RKO (cell line): Measurements from ENCODE around the gene CCDC15.
"Not testable (repeated sequence)": the region's sequence is repeated elsewhere in the genome, so short reads cannot be mapped to it uniquely, and the experiment has no call there.

Source experiments
- DNase-seq: peaks from one replicate; pipeline ENCODE4 v3.0.0-alpha.2; 2016; ENCODE audit warnings: low spot score

The CCDC15 gene

GRCh38 chr11:124942466-124943253 lies 11.3 kb upstream of the CCDC15 start:
- no peak for DNase-seq

- DNase-seq: no peak
Observed at GRCh38 chr11:124943254-124943616, 10.8 kb upstream of the CCDC15 start.

GRCh38 chr11:124943741-124944140 lies 10.3 kb upstream of the CCDC15 start:
- DNase-seq: no peak

DNA sequence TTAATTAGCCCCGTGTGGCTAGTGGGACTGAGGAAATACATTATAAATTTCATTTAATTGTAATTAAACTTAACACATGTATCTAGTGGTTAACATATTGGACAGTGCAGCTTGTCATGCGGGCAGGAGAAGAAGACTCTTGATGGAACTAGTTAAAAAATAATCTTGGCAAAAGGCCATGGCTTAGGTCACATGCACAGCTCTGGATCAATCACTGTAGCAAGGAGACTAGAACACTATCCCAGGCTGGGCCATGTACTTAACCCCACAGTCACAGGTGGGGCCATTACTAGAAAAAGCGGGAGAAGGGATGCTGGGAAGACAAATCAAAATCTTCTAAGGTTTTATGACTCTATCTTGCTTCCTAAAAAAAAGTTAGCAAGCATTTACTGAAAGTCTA lies 9.4 kb upstream of the CCDC15 start:
- no peak for DNase-seq

- DNase-seq: no peak
Observed at GRCh38 chr11:124945826-124946225, 8.2 kb upstream of the CCDC15 start.

DNA sequence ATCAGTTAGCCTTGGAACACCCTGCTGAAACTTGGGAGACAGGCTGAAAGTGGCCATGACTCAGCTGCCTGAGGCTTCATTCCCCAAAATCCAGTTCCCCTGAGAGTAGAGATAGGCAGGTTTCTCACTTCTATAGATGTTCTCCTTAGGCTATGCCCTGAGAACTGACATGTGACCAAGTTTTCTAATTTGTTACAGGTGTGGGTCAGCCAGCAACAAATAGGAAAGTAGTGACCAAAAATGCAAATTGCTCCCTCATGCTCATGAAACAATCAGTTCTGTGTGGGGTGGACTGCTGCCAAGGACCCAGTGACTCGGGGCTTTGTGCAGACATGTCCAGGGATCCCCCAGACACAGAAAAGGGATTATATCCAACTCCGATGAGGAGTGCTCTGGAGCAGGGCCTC lies 7.3 kb upstream of the CCDC15 start:
- DNase-seq: no peak

DNA sequence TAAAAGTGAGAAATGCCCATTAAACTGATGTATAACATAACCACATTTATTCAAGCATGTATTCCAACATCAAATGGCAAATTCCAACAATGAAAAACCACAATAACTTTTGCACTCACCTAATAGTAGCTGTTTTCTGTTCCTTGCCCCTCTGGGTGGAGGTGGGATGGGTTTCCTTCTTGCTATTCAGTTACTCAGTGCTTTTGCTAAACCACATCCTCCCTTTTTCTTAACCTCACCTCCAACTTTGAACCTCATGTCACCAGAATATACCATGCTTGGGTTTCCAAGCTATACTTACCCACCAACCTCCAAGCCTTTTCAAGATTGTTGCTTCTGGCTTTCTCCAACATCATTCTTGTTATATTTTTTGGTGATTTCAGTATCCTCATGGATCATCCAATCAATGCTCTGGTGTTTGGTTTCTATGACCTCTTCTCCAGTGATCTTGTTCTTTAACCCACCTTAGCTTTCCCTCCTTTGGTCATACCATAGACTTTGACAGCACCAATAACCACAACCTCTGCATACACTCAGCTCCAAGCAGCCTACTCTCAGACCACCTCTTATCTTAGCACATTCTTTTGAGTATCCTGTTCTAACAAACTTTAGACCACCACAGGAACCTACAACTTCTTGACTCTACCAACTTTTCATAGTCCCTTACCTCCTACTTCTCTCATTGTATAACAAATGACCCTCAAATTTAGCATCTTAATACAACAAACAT lies 3.2 kb upstream of the CCDC15 start:
- DNase-seq: no peak

GRCh38 chr11:124951341-124951740 lies 2.7 kb upstream of the CCDC15 start:
- no peak for DNase-seq

- peak; percentile 15 for DNase-seq
Observed at GRCh38 chr11:124954590-124954955, 571 bp downstream of the CCDC15 start.

DNA sequence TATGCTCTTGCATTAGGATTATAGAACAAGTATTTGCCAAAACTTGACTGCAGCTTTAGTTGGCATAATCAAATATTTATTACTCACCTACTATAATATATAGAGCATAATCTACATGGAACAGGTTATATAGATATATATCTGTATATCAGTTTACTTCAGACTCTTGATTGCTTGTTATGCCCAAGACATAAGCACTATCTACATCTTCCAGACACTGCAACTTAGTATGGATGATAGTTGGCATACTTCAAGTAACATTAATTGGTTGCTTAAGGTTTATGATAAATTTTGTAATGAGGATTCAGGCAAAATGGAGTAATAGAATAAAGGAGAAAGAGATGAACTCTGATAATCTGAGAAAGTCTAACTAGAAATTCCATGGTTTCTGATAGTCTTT lies 1.0 kb downstream of the CCDC15 start:
- DNase-seq: no peak

DNA sequence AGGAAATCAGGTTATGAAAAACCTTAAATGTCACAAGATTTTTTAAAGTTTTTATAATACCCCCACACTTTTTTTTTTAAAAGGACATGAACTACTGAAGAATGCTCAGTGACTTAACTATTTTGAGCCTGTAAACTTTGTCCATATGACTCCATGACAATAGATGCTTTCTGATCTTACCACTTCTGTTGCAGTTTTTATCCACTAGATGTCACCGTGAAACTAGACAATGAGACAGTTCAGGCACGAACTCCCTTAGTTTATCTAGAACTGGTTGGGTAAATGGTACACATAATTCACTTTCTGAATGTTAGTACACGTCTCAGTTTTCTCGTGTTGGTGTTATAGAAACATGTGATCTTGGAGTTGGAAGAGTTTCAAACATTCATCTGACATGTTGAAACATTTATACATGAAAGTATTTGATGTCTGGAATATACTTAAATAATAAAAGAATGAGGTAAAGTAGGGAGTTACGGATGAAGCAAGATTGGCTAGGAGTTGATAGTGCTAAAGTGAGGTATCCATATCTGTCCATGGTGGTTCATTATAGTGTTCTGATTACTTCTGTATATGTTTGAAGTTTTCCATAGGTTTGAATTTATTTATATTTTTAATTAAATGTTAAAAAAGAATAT lies 8.1 kb downstream of the CCDC15 start:
- peak; percentile 86 for DNase-seq

DNA sequence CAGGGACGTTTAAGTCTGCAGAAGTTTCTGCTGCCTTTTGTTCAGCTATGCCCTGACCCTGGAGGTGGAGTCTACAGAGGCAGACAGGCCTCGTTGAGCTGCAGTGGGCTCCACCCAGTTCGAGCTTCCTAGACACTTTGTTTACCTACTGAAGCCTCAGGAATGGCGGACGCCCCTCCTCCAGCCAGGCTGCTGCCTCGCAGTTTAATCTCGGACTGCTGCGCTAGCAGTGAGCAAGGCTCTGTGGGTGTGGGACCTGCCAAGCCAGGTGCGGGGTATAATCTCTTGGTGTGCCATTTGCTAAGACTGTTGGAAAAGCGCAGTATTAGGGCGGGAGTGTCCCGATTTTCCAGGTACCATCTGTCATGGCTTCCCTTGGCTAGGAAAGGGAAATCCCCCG lies 14.2 kb downstream of the CCDC15 start:
- not testable (repeated sequence) for DNase-seq

- peak; percentile 27 for DNase-seq
Observed at GRCh38 chr11:124970925-124971324, 16.9 kb downstream of the CCDC15 start.

DNA sequence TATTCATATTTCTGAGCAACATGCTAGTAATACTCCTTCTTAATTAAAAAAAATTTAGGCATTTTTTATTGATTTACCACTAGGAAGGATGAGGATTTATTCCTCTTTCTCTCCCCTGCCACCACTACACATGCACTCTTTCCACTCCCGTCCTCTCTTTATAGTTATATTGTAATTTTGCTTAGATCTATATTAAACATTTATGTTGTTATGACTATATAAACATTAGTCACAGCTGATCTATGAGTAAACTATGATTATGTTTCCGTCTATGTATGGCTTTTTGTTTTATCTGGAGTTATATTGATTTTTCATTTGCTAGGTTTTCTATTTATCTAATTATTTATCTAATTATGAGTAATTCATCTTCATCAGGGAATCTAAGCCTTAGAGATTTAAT lies 17.8 kb downstream of the CCDC15 start:
- DNase-seq: no peak

- no peak for DNase-seq
Observed at GRCh38 chr11:124976531-124976930, 22.5 kb downstream of the CCDC15 start.

- DNase-seq: no peak
Observed at GRCh38 chr11:124977006-124977405, 23.0 kb downstream of the CCDC15 start.

DNA sequence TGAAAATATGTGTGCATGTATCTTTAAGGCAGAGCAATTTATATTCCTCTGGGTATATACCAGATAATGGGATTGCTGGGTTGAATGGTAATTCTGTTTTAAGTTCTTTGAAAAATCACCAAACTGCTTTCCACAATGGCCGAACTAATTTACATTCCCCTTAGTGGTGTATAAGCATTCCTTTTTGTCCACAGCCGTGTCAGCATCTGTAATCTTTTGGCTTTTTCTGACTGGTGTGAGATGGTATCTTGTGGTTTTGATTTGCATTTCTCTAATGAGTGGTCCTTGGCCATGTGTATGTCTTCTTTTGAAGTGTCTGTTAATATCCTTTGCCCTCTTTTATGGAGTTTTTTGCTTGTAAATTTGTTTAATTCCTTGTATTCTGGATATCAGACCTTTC lies 24.3 kb downstream of the CCDC15 start:
- DNase-seq: no peak

- DNase-seq: no peak
Observed at GRCh38 chr11:124982043-124982442, 28.0 kb downstream of the CCDC15 start.

DNA sequence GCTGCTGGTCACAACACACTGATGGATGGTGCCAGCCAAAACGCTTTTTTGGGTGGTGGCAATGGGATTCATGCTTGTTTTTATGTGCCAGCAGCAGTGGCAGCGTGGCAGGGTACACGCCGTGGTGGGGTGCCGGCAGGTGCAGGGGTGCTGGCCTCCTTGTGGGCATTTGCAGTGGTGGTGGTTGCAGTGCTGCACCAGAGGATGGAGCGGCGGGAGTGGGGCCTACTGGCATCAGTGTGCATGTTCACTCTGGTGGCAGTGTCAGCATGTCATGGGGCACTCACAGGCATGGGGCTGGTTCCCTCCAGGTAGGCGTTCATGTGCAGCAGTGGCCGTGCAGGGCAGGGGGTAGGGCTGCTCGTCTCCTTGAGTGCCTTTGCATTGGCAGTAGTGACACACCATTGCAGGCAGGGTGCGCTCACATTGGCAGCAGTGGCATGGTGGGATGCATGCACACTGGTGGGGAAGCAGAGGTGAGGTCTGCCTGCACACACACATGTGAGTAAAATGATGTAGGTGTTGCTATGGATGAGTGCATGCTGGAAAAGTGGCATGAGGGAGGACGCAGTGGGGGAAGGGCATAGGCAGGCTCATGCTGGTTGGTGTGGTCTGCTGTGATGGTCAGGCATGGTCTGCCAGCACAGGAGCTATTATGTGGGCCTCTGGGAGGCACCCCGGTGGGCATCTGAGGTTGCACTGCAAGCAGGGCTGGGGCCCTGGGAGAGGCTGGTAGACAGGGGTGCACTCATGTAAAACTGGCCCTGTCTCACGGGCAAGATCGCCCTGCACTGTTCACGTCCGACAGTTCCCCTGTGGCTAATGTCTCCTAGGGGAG lies 29.9 kb downstream of the CCDC15 start:
- no peak for DNase-seq

DNA sequence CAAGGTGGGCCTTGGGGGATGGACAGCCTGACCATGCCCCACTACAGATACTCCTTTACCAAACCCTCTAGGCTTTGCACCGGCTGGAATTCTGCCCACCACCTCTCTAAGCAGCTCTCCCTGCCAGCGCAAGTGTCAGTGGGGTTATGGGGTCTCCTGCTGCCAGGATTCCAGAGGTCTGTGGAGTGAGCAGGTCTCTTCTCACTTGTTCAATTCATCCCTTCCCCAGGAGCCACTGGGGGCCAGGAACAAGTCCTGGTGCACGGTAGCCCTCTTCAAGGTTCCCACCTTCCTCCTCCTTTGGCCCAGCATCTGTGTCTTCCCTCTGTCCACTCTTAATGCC lies 30.5 kb downstream of the CCDC15 start:
- DNase-seq: no peak

- DNase-seq: no peak
Observed at GRCh38 chr11:124987096-124987495, 33.1 kb downstream of the CCDC15 start.

GRCh38 chr11:124988063-124988462 lies 34.1 kb downstream of the CCDC15 start:
- no peak for DNase-seq
